Measurements from ENCODE around the gene DIS3L2.

DIS3L2 gene

GRCh38 chr2:232276084-232276732 lies 314.7 kb downstream of the DIS3L2 start:
- no peak for DNase-seq

- no peak for DNase-seq
Measured at GRCh38 chr2:232276733-232277313, 315.3 kb downstream of the DIS3L2 start.

- no peak for DNase-seq
Measured at GRCh38 chr2:232278534-232278933, 317.0 kb downstream of the DIS3L2 start.

GRCh38 chr2:232280341-232280740 lies 318.8 kb downstream of the DIS3L2 start:
- no peak for DNase-seq

- DNase-seq, result no peak
Measured at GRCh38 chr2:232281858-232282507, 320.5 kb downstream of the DIS3L2 start.

GRCh38 chr2:232282508-232283055 lies 321.1 kb downstream of the DIS3L2 start:
- no peak for DNase-seq

GRCh38 chr2:232286001-232286868 lies 324.7 kb downstream of the DIS3L2 start:
- no peak for DNase-seq

GRCh38 chr2:232287316-232287715 lies 325.8 kb downstream of the DIS3L2 start:
- no peak for DNase-seq

GRCh38 chr2:232288489-232289030 lies 327.0 kb downstream of the DIS3L2 start:
- DNase-seq, result no peak

GRCh38 chr2:232290668-232291067 lies 329.2 kb downstream of the DIS3L2 start:
- no peak for DNase-seq

GRCh38 chr2:232291343-232291742 lies 329.8 kb downstream of the DIS3L2 start:
- DNase-seq, result no peak

GRCh38 chr2:232292395-232293154 lies 331.1 kb downstream of the DIS3L2 start:
- DNase-seq, result no peak

GRCh38 chr2:232293191-232293590 lies 331.7 kb downstream of the DIS3L2 start:
- DNase-seq, result no peak

GRCh38 chr2:232295971-232296370 lies 334.5 kb downstream of the DIS3L2 start:
- no peak for DNase-seq

GRCh38 chr2:232296776-232297525 lies 335.4 kb downstream of the DIS3L2 start:
- no peak for DNase-seq

GRCh38 chr2:232299084-232299483 lies 337.6 kb downstream of the DIS3L2 start:
- no peak for DNase-seq

- no peak for DNase-seq
Measured at GRCh38 chr2:232299927-232300674, 338.6 kb downstream of the DIS3L2 start.

GRCh38 chr2:232300894-232301387 lies 339.4 kb downstream of the DIS3L2 start:
- no peak for DNase-seq

GRCh38 chr2:232304236-232304635 lies 342.7 kb downstream of the DIS3L2 start:
- DNase-seq, result no peak

- DNase-seq, result no peak
Measured at GRCh38 chr2:232306741-232307305, 345.3 kb downstream of the DIS3L2 start.
